Measurements from ENCODE around the gene PSMB3.

PSMB3 gene

DNA sequence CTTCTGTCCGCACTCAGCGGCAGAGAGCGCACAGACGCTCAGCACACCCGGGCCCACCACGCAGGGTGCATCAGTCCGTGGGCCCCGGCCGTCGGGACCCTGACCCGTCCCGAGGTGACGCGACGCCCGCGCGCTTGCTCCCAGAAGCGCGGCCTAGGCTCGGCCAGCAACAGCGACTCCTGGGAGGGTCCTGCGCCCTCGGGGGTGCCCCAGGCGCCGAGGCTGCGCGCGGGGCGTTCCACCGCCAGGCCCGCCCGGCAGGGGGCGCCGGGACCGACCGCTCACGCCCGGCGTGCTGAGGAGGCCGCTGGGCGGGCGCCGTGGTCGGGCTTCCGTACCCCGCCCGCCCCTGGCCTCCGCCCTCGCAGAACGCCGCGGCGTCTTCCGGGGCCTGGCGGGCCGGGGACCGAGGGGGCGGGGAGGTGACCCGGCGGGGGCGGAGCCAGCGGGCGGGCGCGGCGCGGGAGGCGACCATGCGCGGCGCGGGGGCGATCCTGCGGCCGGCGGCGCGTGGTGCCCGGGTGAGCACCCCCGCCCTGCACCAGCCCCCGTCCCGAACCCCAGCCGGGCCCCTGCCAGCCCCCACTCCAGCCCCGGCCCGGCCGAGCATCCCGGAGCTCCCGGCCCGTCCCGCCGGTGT, 22.5 kb upstream of the PSMB3 start, which contains the start of gene CISD3:
TSS of gene CISD3 (plus strand) at position 456 of the 640 bp plus-strand sequence. CDS start at position 474, 18 bp downstream.
- Histone ChIP-seq H3K27ac (ENCODE audit: low read length) (0 out of 2 replicates have a peak within 1 kb of the TSS, but pooled peaks have one; percentile 10), H3K79me2 (ENCODE audit: low read length) (peaks cover 14% of the 10 kb centered on the region), H2AFZ (ENCODE audit: low read length) (peak within 1 kb of the TSS; percentile 86), H3K4me1 (ENCODE audit: low read length) (0 out of 2 replicates have a peak, but pooled peaks cover 4% of the 10 kb centered on the region), H3F3A (ENCODE audit: insufficient read depth, low read length) (peaks cover 19% of the 10 kb centered on the region), H3K4me3 (ENCODE audit: low read length) (peak within 1 kb of the TSS; percentile 82), H3K9me2 (replicated peaks; ENCODE audit: insufficient read depth, low read length) (no peaks in the 10 kb centered on the region), H3K27me3 (replicated peaks; ENCODE audit: insufficient read depth, low read length) (no peaks in the 10 kb centered on the region), H3K4me2 (ENCODE audit: low read depth, low read length) (peak within 1 kb of the TSS; percentile 87), H3K36me3 (replicated peaks; ENCODE audit: insufficient read depth, low read length) (no peaks in the 10 kb centered on the region), H3K9ac (ENCODE audit: low read length) (peak within 1 kb of the TSS; percentile 68), H3K9me3 (replicated peaks; ENCODE audit: insufficient read depth, low read length) (no peaks in the 10 kb centered on the region), H4K20me1 (ENCODE audit: insufficient read depth, low read length) (no peaks in the 10 kb centered on the region)
- peak; percentile 94 for DNase-seq
- TF ChIP-seq, protein P1, sequence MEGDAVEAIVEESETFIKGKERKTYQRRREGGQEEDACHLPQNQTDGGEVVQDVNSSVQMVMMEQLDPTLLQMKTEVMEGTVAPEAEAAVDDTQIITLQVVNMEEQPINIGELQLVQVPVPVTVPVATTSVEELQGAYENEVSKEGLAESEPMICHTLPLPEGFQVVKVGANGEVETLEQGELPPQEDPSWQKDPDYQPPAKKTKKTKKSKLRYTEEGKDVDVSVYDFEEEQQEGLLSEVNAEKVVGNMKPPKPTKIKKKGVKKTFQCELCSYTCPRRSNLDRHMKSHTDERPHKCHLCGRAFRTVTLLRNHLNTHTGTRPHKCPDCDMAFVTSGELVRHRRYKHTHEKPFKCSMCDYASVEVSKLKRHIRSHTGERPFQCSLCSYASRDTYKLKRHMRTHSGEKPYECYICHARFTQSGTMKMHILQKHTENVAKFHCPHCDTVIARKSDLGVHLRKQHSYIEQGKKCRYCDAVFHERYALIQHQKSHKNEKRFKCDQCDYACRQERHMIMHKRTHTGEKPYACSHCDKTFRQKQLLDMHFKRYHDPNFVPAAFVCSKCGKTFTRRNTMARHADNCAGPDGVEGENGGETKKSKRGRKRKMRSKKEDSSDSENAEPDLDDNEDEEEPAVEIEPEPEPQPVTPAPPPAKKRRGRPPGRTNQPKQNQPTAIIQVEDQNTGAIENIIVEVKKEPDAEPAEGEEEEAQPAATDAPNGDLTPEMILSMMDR (IDR thresholded peaks at IDR 0.05; ENCODE audit: low read length), result peak; percentile 44
- no peak for TF ChIP-seq EZH2phosphoT487 (IDR thresholded peaks at IDR 0.05; ENCODE audit: low read length)

DNA sequence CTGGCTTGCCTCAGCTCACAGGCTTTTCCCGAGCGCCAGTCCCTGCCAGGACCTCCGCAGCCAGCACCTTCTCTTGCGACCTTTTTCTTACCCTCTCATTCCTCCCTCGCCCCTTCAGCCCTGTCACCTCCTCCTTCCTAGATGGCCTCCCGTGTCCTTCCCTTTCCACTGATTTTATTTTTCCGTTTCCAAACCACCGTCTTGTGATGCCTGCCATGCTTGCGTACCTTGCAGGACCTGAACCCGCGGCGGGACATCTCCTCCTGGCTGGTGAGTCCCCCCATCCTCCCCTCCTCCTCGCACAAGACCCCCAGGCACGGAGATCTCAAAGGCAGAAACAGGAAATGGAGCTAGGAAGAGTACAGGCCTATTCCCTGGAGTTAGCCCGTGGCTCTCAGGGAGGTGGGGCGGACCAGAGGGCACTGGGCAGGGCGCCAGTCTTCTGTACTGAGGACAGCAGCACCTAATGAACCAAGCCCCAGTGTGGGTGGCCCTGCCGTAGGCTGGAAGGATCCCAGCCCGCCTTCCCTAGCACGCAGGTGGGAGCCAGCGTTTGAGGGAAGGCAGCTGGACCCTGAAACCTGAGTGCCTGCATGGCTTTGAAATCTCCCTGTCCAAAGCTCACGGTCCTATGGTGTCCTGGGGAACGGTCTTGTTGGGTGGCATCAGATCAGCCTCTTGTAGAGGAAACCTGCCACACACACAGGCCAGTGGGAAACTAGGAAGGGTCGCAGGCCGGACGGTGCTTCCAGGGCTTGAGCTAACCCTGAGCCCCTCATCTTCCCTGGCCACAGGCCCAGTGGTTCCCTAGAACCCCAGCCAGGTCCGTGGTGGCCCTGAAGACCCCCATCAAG, 21.8 kb upstream of the PSMB3 start:
- DNase-seq, result peak; percentile 27
- Histone ChIP-seq H3K27ac (ENCODE audit: low read length) (0 out of 2 replicates have a peak overlapping the region, but pooled peaks have one; percentile 10), H3K79me2 (ENCODE audit: low read length) (peaks cover 14% of the 10 kb centered on the region), H4K20me1 (ENCODE audit: insufficient read depth, low read length) (no peaks in the 10 kb centered on the region), H3K4me3 (ENCODE audit: low read length) (peak overlapping the region; percentile 82), H3K4me2 (ENCODE audit: low read depth, low read length) (peak overlapping the region; percentile 87), H3K36me3 (replicated peaks; ENCODE audit: insufficient read depth, low read length) (no peaks in the 10 kb centered on the region), H3K9me2 (replicated peaks; ENCODE audit: insufficient read depth, low read length) (no peaks in the 10 kb centered on the region), H2AFZ (ENCODE audit: low read length) (peak overlapping the region; percentile 86), H3F3A (ENCODE audit: insufficient read depth, low read length) (peaks cover 19% of the 10 kb centered on the region), H3K9me3 (replicated peaks; ENCODE audit: insufficient read depth, low read length) (no peaks in the 10 kb centered on the region), H3K4me1 (ENCODE audit: low read length) (0 out of 2 replicates have a peak, but pooled peaks cover 4% of the 10 kb centered on the region), H3K9ac (ENCODE audit: low read length) (peak overlapping the region; percentile 68), H3K27me3 (replicated peaks; ENCODE audit: insufficient read depth, low read length) (no peaks in the 10 kb centered on the region)
- TF ChIP-seq EZH2 (optimal IDR thresholded peaks at IDR 0.05; ENCODE audit: low read depth, low read length) (no peak), EZH2phosphoT487 (IDR thresholded peaks at IDR 0.05; ENCODE audit: low read length) (no peak)
- TF ChIP-seq, protein P1 (IDR thresholded peaks at IDR 0.05; ENCODE audit: low read length), result no peak

DNA sequence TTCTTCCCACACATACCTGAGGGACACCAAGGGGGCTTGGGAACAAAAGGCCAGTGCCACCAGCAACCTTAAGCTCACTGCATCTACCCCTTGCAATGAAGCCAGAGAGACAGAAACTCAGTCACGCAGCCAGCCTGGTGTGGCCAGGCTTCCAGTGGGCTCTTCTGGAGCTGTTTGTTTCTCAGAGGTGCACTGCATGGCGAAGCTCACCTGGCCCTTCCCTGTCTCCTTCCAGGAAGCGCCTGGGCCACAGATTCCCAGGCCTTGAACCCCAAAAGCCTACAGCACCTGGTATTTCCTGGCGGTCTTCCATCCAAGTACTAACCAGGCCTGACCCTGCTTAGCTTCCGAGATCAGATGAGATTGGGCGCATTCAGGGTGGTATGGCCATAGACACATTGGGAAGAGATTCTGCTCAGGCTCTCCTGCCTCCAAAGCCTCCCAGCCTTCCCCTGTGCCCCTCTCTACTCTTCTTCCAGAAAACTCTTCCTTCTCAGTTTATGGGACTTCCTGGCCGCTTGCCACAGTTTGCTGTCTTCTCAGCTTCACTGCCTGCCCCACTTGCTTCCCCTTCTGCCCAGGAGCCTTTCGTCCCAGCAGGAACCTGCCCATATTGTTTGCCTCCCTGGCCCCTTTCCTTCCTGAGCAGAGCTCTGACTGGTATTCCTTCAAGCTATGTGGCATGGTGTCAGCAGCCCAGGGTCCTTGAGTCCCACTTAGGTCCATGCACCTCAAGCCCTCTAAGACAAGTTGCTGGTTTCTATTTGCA, 20.8 kb upstream of the PSMB3 start:
- Histone ChIP-seq H3K4me2 (ENCODE audit: low read depth, low read length) (no peak overlapping the region), H3K27ac (ENCODE audit: low read length) (no peak overlapping the region), H3K27me3 (replicated peaks; ENCODE audit: insufficient read depth, low read length) (no peaks in the 10 kb centered on the region), H2AFZ (ENCODE audit: low read length) (no peak overlapping the region), H3F3A (ENCODE audit: insufficient read depth, low read length) (peaks cover 19% of the 10 kb centered on the region), H3K79me2 (ENCODE audit: low read length) (peaks cover 14% of the 10 kb centered on the region), H3K9me2 (replicated peaks; ENCODE audit: insufficient read depth, low read length) (no peaks in the 10 kb centered on the region), H3K9me3 (replicated peaks; ENCODE audit: insufficient read depth, low read length) (no peaks in the 10 kb centered on the region), H4K20me1 (ENCODE audit: insufficient read depth, low read length) (no peaks in the 10 kb centered on the region), H3K36me3 (replicated peaks; ENCODE audit: insufficient read depth, low read length) (no peaks in the 10 kb centered on the region), H3K4me1 (ENCODE audit: low read length) (0 out of 2 replicates have a peak, but pooled peaks cover 4% of the 10 kb centered on the region), H3K9ac (ENCODE audit: low read length) (no peak overlapping the region), H3K4me3 (ENCODE audit: low read length) (no peak overlapping the region)
- TF ChIP-seq EZH2phosphoT487 (IDR thresholded peaks at IDR 0.05; ENCODE audit: low read length) (no peak), EZH2 (optimal IDR thresholded peaks at IDR 0.05; ENCODE audit: low read depth, low read length) (no peak)
- TF ChIP-seq, protein P1 (IDR thresholded peaks at IDR 0.05; ENCODE audit: low read length), result no peak
- no peak for DNase-seq
